Tibial artery (tissue), 4 donors: Measurements from ENCODE around the gene UGT1A7.

Experiments used
- DNase-seq, 2 donors: peaks; one replicate each; pipeline ENCODE4 v3.0.0-alpha.2; 2019
- H3K27ac ChIP-seq, 2 donors: fragments of 200-600 bp; sonication (generic) in 1 of 2; 1 replicate in 1 of 2; 2 replicates in 1 of 2; pipeline ENCODE4 v1.5.1; 2018 to 2019; ENCODE audit warnings: mild to moderate bottlenecking in 1 of 2
- H3K27me3 ChIP-seq, 2 donors: fragments of 200-600 bp; sonication (generic) in 1 of 2; one replicate each; pipeline versions ENCODE4 v1.5.1 to v1.6.0; 2016 to 2019
- H3K36me3 ChIP-seq, 3 donors: fragments of 200-600 bp; sonication (generic) in 2 of 3; one replicate each; pipeline ENCODE4 v1.5.1; 2016 to 2019; ENCODE audit warnings: mild to moderate bottlenecking in 2 of 3
- H3K4me1 ChIP-seq, 4 donors: fragments of 200-600 bp; sonication (generic) in 2 of 4; 1 replicate in 3 of 4; 2 replicates in 1 of 4; pipeline ENCODE4 v1.5.1; 2016 to 2019
- H3K4me3 ChIP-seq, 2 donors: fragments of 200-600 bp; sonication (generic) in 1 of 2; 1 replicate in 1 of 2; 2 replicates in 1 of 2; pipeline ENCODE4 v1.5.1; 2018 to 2019; ENCODE audit warnings: mild to moderate bottlenecking in 2 of 2
- H3K9me3 ChIP-seq, 3 donors: fragments of 200-600 bp; sonication (generic) in 1 of 3; one replicate each; pipeline ENCODE4 v1.5.1; 2016 to 2019
- CTCF ChIP-seq, 2 experiments: fragments of 200-600 bp in 1 of 2; fragments of 450-650 bp in 1 of 2; IDR thresholded peaks; one replicate each; pipeline ENCODE4 v1.5.1; 2017 to 2019; ENCODE audit warnings: antibody characterized with exemption in 2 of 2, mild to moderate bottlenecking in 1 of 2, moderate library complexity in 1 of 2
- intact Hi-C: fragments of 100-400 bp; cut with DNase I; formaldehyde crosslinking; loops from one replicate; pipeline ENCODE4 v1.15.0; 2023; ENCODE audit warnings: low total_unique reads

UGT1A7 gene

GRCh38 chr2:233819884-233820773 lies 138.4 kb downstream of the UGT1A7 start:
- DNase-seq = peak; percentile 16 to 39
- H3K4me3 ChIP-seq = no peak overlapping the region
- TF ChIP-seq CTCF (IDR thresholded peaks at IDR 0.05) = no peak
- peaks cover 0 to 4% (median 0%) of the 10 kb centered on the region in 3 donors for H3K9me3 ChIP-seq
- intact Hi-C loops = no loop called here
- H3K27me3 ChIP-seq = no peaks in the 10 kb centered on the region
- H3K4me1 ChIP-seq = no peaks in the 10 kb centered on the region
- no peak overlapping the region for H3K27ac ChIP-seq
- H3K36me3 ChIP-seq = no peaks in the 10 kb centered on the region

GRCh38 chr2:233820774-233821105 lies 139.0 kb downstream of the UGT1A7 start:
- intact Hi-C loops = no loop called here
- peak; percentile 12 to 54 for DNase-seq

GRCh38 chr2:233821196-233821595 lies 139.5 kb downstream of the UGT1A7 start:
- intact Hi-C loops = no loop called here
- Histone ChIP-seq H3K27ac (no peak overlapping the region), H3K27me3 (no peaks in the 10 kb centered on the region), H3K36me3 (no peaks in the 10 kb centered on the region), H3K4me1 (no peaks in the 10 kb centered on the region), H3K9me3 (peaks cover 0 to 7% (median 0%) of the 10 kb centered on the region in 3 donors), H3K4me3 (no peak overlapping the region)
- TF ChIP-seq CTCF (IDR thresholded peaks at IDR 0.05) = no peak
- peak; percentile 3 to 19 for DNase-seq

More at GRCh38 chr2:233820774-233821105, 139.0 kb downstream of the UGT1A7 start:
- peaks cover 0 to 4% (median 0%) of the 10 kb centered on the region in 3 donors for H3K9me3 ChIP-seq
- H3K27ac ChIP-seq = no peak overlapping the region
- TF ChIP-seq CTCF (IDR thresholded peaks at IDR 0.05) = no peak
- no peaks in the 10 kb centered on the region for H3K4me1 ChIP-seq
- H3K36me3 ChIP-seq = no peaks in the 10 kb centered on the region
- no peaks in the 10 kb centered on the region for H3K27me3 ChIP-seq
- H3K4me3 ChIP-seq = no peak overlapping the region

- no peaks in the 10 kb centered on the region for H3K4me1 ChIP-seq
- peak; percentile 9 to 41 for DNase-seq
- TF ChIP-seq CTCF (IDR thresholded peaks at IDR 0.05) = no peak
Measured at GRCh38 chr2:233821709-233822100, 140.0 kb downstream of the UGT1A7 start.

GRCh38 chr2:233822101-233822771 lies 140.5 kb downstream of the UGT1A7 start:
- Histone ChIP-seq H3K27ac (no peak overlapping the region), H3K9me3 (peaks cover 0 to 10% (median 0%) of the 10 kb centered on the region in 3 donors), H3K4me1 (no peaks in the 10 kb centered on the region), H3K27me3 (no peaks in the 10 kb centered on the region), H3K36me3 (no peaks in the 10 kb centered on the region), H3K4me3 (no peak overlapping the region)
- intact Hi-C loops = no loop called here
- TF ChIP-seq CTCF (IDR thresholded peaks at IDR 0.05) = no peak
- DNase-seq = peak; percentile 15 to 45

More at GRCh38 chr2:233821709-233822100, 140.0 kb downstream of the UGT1A7 start:
- Histone ChIP-seq H3K4me3 (no peak overlapping the region), H3K36me3 (no peaks in the 10 kb centered on the region), H3K27me3 (no peaks in the 10 kb centered on the region), H3K9me3 (peaks cover 0 to 9% (median 0%) of the 10 kb centered on the region in 3 donors), H3K27ac (no peak overlapping the region)
- intact Hi-C loops = no loop called here
